Activated B cell treated with CpG ODN at 0.5 μM for 24 hours (primary cell): ENCODE results near the gene MEGF10. TPM values are rescaled to one million over a fixed set of nuclear protein-coding genes. Genes with fewer than 3 reads are reported as not detected.
"Not testable (repeated sequence)": the region's sequence is repeated elsewhere in the genome, so short reads cannot be mapped to it uniquely, and the experiment has no call there.

Experiments
- ATAC-seq: fragments of 200-7000 bp; cut with Tn5 transposase; one replicate; pipeline ENCODE4 v1.10.0; 2021; ENCODE audit warnings: low read depth, mild to moderate bottlenecking, moderate library complexity
- CTCF ChIA-PET: fragments of 350-600 bp; sonication (Branson Sonifier 250); formaldehyde crosslinking; loops from one replicate; lab custom pipeline; 2021; ENCODE audit warnings: antibody characterized with exemption; lab: Charles Lee
- POLR2A ChIA-PET: fragments of 350-600 bp; sonication (Branson Sonifier 250); formaldehyde crosslinking; loops from one replicate; lab custom pipeline; 2021; ENCODE audit warnings: antibody characterized with exemption; lab: Charles Lee
- DNase-seq: peaks from one replicate; pipeline ENCODE4 v3.0.0; 2022
- H3K27ac Mint-ChIP-seq: one replicate; pipeline ENCODE4 v1.8.0; 2020; ENCODE audit warnings: mixed read lengths
- H3K27me3 Mint-ChIP-seq: one replicate; pipeline ENCODE4 v1.8.0; 2021; ENCODE audit warnings: mixed read lengths
- H3K36me3 Mint-ChIP-seq: one replicate; pipeline ENCODE4 v1.8.0; 2021; ENCODE audit warnings: low read depth, mixed read lengths
- H3K4me1 Mint-ChIP-seq: one replicate; pipeline ENCODE4 v1.8.0; 2021; ENCODE audit warnings: mixed read lengths
- H3K4me3 Mint-ChIP-seq: one replicate; pipeline ENCODE4 v1.8.0; 2020; ENCODE audit warnings: mild to moderate bottlenecking, mixed read lengths
- H3K9me3 Mint-ChIP-seq: one replicate; pipeline ENCODE4 v1.8.0; 2020; ENCODE audit warnings: mixed read lengths
- intact Hi-C: fragments of 100-400 bp; cut with micrococcal nuclease; formaldehyde crosslinking; loops from one replicate; pipeline ENCODE4 v1.15.1; 2024
- total RNA-seq: library from RNA; stranded (reverse); gene quantifications from 2 replicates; pipeline ENCODE4 v1.2.3, GENCODE V29; 2022
- TF ChIP-seq, protein P1 (sequence below): fragments of 200-600 bp; IDR thresholded peaks from one replicate; pipeline ENCODE4 v1.8.0; 2022; ENCODE audit warnings: antibody characterized with exemption, mild to moderate bottlenecking

MEGF10 gene
- total RNA-seq, 1 donor from 2014 or later = not detected

GRCh38 chr5:127294829-127295228 is 4.2 kb downstream of the MEGF10 start:
- DNase-seq (no peak), ATAC-seq (no peak)
- peaks cover 14% of the 10 kb centered on the region for H3K4me1 Mint-ChIP-seq
- intact Hi-C loops = no loop called here
- TF ChIP-seq, protein P1, sequence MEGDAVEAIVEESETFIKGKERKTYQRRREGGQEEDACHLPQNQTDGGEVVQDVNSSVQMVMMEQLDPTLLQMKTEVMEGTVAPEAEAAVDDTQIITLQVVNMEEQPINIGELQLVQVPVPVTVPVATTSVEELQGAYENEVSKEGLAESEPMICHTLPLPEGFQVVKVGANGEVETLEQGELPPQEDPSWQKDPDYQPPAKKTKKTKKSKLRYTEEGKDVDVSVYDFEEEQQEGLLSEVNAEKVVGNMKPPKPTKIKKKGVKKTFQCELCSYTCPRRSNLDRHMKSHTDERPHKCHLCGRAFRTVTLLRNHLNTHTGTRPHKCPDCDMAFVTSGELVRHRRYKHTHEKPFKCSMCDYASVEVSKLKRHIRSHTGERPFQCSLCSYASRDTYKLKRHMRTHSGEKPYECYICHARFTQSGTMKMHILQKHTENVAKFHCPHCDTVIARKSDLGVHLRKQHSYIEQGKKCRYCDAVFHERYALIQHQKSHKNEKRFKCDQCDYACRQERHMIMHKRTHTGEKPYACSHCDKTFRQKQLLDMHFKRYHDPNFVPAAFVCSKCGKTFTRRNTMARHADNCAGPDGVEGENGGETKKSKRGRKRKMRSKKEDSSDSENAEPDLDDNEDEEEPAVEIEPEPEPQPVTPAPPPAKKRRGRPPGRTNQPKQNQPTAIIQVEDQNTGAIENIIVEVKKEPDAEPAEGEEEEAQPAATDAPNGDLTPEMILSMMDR = no peak
- no peaks in the 10 kb centered on the region for H3K9me3 Mint-ChIP-seq
- ChIA-PET POLR2A (no interaction called here), CTCF (no interaction called here)
- H3K27me3 Mint-ChIP-seq = peaks cover 44% of the 10 kb centered on the region
- no peaks in the 10 kb centered on the region for H3K36me3 Mint-ChIP-seq
- no peak overlapping the region for H3K27ac Mint-ChIP-seq
- H3K4me3 Mint-ChIP-seq = no peak overlapping the region

DNA sequence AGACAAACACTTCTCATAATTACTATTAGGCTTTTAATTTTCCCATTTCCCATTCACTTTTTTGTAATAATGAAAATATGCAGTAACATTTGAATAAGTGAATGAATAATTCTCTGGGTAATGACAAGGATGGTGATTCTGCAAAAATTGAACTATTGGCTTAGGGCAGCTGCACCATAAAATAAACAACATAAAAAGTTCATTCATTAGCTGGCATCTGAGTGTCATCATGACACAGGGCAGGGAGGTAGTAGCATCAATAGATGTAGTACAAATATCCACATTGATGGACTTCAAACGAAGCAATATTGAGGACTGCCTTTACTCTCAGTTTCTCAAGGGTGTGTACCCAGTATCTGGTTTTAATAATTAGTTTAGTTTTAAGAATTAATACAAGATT is 4.9 kb downstream of the MEGF10 start:
- ChIA-PET POLR2A (no interaction called here), CTCF (no interaction called here)
- peaks cover 9% of the 10 kb centered on the region for H3K4me1 Mint-ChIP-seq
- no peak overlapping the region for H3K4me3 Mint-ChIP-seq
- H3K27ac Mint-ChIP-seq = no peak overlapping the region
- H3K36me3 Mint-ChIP-seq = no peaks in the 10 kb centered on the region
- H3K9me3 Mint-ChIP-seq = no peaks in the 10 kb centered on the region
- ATAC-seq = no peak
- no peak for DNase-seq
- intact Hi-C loops = no loop called here
- TF ChIP-seq, protein P1 = no peak
- peaks cover 38% of the 10 kb centered on the region for H3K27me3 Mint-ChIP-seq

- H3K4me3 Mint-ChIP-seq = no peak overlapping the region
- intact Hi-C loops = no loop called here
- TF ChIP-seq, protein P1 = no peak
- H3K27me3 Mint-ChIP-seq = peaks cover 35% of the 10 kb centered on the region
- no peak overlapping the region for H3K27ac Mint-ChIP-seq
- no peak for DNase-seq
- ATAC-seq = no peak
- POLR2A ChIA-PET = no interaction called here
- H3K4me1 Mint-ChIP-seq = peaks cover 1% of the 10 kb centered on the region
- H3K9me3 Mint-ChIP-seq = no peaks in the 10 kb centered on the region
- no peaks in the 10 kb centered on the region for H3K36me3 Mint-ChIP-seq
- CTCF ChIA-PET = no interaction called here
Measured at GRCh38 chr5:127296321-127296720, 5.7 kb downstream of the MEGF10 start.

DNA sequence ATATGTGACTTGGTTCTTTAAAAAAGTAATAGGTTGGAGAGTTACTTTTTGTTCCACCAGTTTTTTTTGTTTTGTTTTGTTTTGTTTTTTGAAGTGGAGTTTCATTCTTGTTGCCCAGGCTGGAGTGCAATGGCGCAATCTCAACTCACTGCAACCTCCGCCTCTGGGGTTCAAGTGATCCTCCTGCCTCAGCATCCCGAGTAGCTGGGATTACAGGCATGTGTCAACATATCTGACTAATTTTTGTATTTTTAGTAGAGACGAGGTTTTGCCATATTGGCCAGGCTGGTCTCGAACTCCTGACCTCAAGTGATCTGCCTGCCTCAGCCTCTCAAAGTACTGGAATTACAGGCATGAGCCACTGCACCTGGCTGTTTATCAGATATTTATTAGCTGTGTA is 6.3 kb downstream of the MEGF10 start:
- H3K4me3 Mint-ChIP-seq, DNase-seq, H3K4me1 Mint-ChIP-seq, H3K27ac Mint-ChIP-seq, POLR2A ChIA-PET, H3K9me3 Mint-ChIP-seq, CTCF ChIA-PET, ATAC-seq, intact Hi-C loops, H3K36me3 Mint-ChIP-seq: not testable (repeated sequence)
- peaks cover 29% of the 10 kb centered on the region for H3K27me3 Mint-ChIP-seq

- Mint-ChIP-seq H3K9me3 (no peaks in the 10 kb centered on the region), H3K27ac (no peak overlapping the region), H3K27me3 (peaks cover 29% of the 10 kb centered on the region), H3K36me3 (no peaks in the 10 kb centered on the region), H3K4me3 (no peak overlapping the region), H3K4me1 (no peaks in the 10 kb centered on the region)
- DNase-seq (no peak), ATAC-seq (no peak)
- POLR2A ChIA-PET = no interaction called here
- TF ChIP-seq, protein P1 = no peak
- intact Hi-C loops = no loop called here
- CTCF ChIA-PET = no interaction called here
Measured at GRCh38 chr5:127297348-127298035, 6.9 kb downstream of the MEGF10 start.

DNA sequence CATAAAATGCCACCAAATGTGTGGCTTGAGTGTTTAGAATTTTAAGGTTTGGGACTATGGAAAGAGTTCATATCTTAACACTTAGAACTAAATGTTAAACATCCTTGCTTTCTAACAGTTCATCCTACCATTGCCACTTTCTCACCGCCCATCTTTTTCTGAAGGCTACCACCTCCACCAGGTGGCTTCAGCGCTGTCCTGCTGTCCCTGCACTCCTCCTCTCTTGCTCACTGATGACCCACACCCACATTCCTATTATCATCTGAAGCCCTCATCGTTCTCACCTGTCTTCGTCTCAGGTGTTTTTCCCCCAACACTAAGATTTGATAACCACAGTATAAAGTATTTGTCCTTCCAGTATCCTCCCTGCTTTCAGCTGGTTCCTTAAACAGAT is 7.4 kb downstream of the MEGF10 start:
- Mint-ChIP-seq H3K4me3 (no peak overlapping the region), H3K27ac (no peak overlapping the region), H3K36me3 (no peaks in the 10 kb centered on the region), H3K4me1 (no peaks in the 10 kb centered on the region), H3K9me3 (no peaks in the 10 kb centered on the region), H3K27me3 (peaks cover 33% of the 10 kb centered on the region)
- TF ChIP-seq, protein P1 = no peak
- intact Hi-C loops = no loop called here
- ChIA-PET POLR2A (no interaction called here), CTCF (no interaction called here)
- DNase-seq (no peak), ATAC-seq (no peak)
